ENCODE results near the gene IFNA1. TPM values are rescaled to one million over a fixed set of nuclear protein-coding genes. Genes with fewer than 3 reads are reported as not detected.

The IFNA1 gene
- total and polyA plus RNA-seq, 12 donors, result not detected

- no peak for TF ChIP-seq CTCF (IDR thresholded peaks at IDR 0.05)
- Histone ChIP-seq H3K27ac (no peak overlapping the region), H3K4me3 (no peak overlapping the region), H3K36me3 (no peaks in the 10 kb centered on the region), H3K4me1 (no peaks in the 10 kb centered on the region), H3K27me3 (peaks cover 0 to 17% (median 0%) of the 10 kb centered on the region in 7 donors), H3K9me3 (no peaks in the 10 kb centered on the region)
- 74 to 78% methylated on average over 5 of the region's 5 CpGs for WGBS, 2 donors
- intact Hi-C loops (cut with DNase I), result no loop called here
- ATAC-seq (no peak), DNase-seq (no peak)
These were observed 24.6 kb upstream of the IFNA1 start for GRCh38 chr9:21415493-21416267.

DNA sequence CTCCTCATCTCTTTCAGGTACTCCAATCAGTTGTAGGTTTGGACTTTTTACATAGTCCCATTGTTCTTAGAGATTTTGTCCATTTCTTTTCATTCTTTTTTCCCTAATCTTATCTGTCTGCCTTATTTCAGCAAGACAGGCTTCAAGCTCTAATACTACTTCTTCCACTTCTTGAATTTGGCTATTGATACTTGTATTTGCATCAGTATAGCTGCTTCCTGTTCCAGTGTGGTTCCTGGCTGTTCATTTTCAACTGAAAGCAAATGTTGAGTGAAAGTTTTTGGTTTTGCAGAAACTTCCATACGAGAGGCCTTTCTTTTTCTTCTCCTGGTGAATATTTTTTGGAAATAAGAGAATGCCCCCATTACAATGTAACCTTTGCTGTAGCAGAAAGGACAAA is 12.0 kb upstream of the IFNA1 start:
- no peak for TF ChIP-seq CTCF (IDR thresholded peaks at IDR 0.05)
- 61 to 64% methylated on average over 1 of the region's 1 CpG for WGBS, 2 donors
- ATAC-seq (no peak), DNase-seq (no peak)
- H3K27me3 ChIP-seq, result peaks cover 0 to 44% (median 18%) of the 10 kb centered on the region in 7 donors
- no peak overlapping the region for H3K4me3 ChIP-seq
- no peak overlapping the region for H3K27ac ChIP-seq
- intact Hi-C loops (cut with DNase I), result no loop called here
- H3K4me1 ChIP-seq, result no peaks in the 10 kb centered on the region
- no peaks in the 10 kb centered on the region for H3K36me3 ChIP-seq
- H3K9me3 ChIP-seq, result no peaks in the 10 kb centered on the region

DNA sequence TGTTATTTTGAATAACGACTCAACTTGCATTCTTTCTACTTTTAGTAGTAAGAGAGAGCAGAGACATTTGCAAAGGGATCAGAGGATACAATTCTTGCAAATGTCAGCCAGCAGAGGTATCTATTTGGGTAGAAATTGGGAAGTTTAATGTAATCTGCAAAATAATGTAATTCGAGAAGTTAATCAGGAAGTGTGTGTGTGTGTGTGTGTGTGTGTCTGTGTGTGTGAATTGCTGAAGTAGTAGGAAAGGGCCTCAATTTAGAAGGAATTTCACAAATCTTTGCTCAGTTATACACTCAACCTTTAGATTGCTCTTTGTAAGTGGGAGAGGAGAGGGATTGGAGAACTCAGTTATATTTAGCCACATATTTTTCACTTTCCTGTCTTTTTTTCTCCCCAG is 11.0 kb upstream of the IFNA1 start:
- TF ChIP-seq CTCF (IDR thresholded peaks at IDR 0.05), result no peak
- no peak for DNase-seq
- Histone ChIP-seq H3K4me3 (no peak overlapping the region), H3K36me3 (no peaks in the 10 kb centered on the region), H3K4me1 (no peaks in the 10 kb centered on the region), H3K27me3 (peaks cover 0 to 47% (median 20%) of the 10 kb centered on the region in 7 donors), H3K9me3 (no peaks in the 10 kb centered on the region), H3K27ac (no peak overlapping the region)
- intact Hi-C loops (cut with DNase I), result no loop called here
- ATAC-seq, result no peak
- WGBS, 2 donors, result 53 to 69% methylated on average over 2 of the region's 2 CpGs

- H3K4me3 ChIP-seq, result no peak overlapping the region
- no peak for ATAC-seq
- H3K36me3 ChIP-seq, result no peaks in the 10 kb centered on the region
- peaks cover 0 to 51% (median 27%) of the 10 kb centered on the region in 7 donors for H3K27me3 ChIP-seq
- H3K9me3 ChIP-seq, result no peaks in the 10 kb centered on the region
- TF ChIP-seq CTCF (IDR thresholded peaks at IDR 0.05), result no peak
- no peak overlapping the region for H3K27ac ChIP-seq
- 79 to 91% methylated on average over 2 of the region's 2 CpGs for WGBS, 2 donors
- no peaks in the 10 kb centered on the region for H3K4me1 ChIP-seq
- DNase-seq, result no peak
- intact Hi-C loops (cut with DNase I), result loop anchor here in 1 of 10 donors (10.0 kb wide), 1 partner anchor 118 kb away; no protein-coding TSS in a partner anchor
These were observed 7.4 kb upstream of the IFNA1 start for GRCh38 chr9:21432672-21433425.

Data from heart right ventricle (tissue), 16 donors.